22Rv1 (cell line): Measurements from ENCODE around the gene CDC42BPG.

Experiments used
- H3K27ac ChIP-seq: fragments of 450-650 bp; 2 replicates; pipeline ENCODE4 v1.5.1; 2017
- CTCF ChIP-seq: fragments of 450-650 bp; IDR thresholded peaks from 2 replicates; pipeline ENCODE4 v1.5.1; 2017; ENCODE audit warnings: mild to moderate bottlenecking
- ZFX ChIP-seq: fragments of 450-650 bp; IDR thresholded peaks from 2 replicates; pipeline ENCODE4 v1.6.1; 2017; ENCODE audit warnings: antibody characterized with exemption, borderline replicate concordance

Gene CDC42BPG

GRCh38 chr11:64869571-64870175, 25.2 kb upstream of the CDC42BPG start:
- TF ChIP-seq ZFX = no peak
- peak; percentile 12; the same call in 1 of the 2 replicates for TF ChIP-seq CTCF
- no peak overlapping the region for H3K27ac ChIP-seq

GRCh38 chr11:64868904-64869570, 24.6 kb upstream of the CDC42BPG start:
- no peak for TF ChIP-seq ZFX
- no peak for TF ChIP-seq CTCF
- no peak overlapping the region for H3K27ac ChIP-seq

DNA sequence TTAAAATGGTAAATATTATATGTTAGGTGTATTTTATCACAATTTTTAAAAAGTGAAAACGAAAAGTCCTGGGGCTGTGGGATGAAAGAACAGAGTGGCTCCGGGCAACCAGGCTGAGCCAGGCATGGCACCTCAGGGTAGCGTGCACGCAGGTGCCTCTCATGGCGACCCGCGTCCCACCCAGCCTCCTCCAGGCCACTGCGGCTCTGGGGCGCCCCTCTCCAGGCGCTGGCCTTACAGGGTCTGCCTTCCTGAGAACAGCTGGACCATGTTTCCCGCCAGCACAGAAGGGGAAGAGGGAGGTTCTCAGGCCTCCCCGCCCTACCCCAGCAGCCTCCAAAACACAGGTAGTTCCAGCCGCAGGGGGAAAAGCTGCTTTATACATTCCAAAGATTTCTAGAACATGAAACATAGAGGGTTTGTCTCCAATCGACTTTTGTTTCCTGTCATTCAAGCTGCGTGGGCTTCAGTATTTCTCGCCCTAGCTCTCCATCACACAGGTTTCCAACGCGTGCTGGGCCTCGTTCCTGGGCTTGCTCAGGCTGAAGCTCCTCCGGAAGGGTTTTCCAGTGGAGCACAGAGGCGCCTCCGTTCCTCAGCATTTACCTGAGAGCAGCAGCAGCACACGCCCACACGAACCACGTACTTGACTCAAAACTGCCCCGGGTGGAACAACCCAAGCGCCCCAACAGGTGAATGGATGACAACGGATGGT, 23.5 kb upstream of the CDC42BPG start:
- TF ChIP-seq CTCF = no peak
- TF ChIP-seq ZFX = no peak
- H3K27ac ChIP-seq = no peak overlapping the region

GRCh38 chr11:64866173-64866491, 21.7 kb upstream of the CDC42BPG start:
- H3K27ac ChIP-seq = no peak overlapping the region
- TF ChIP-seq CTCF (no peak), ZFX (no peak)

- H3K27ac ChIP-seq = no peak overlapping the region
- no peak for TF ChIP-seq ZFX
- TF ChIP-seq CTCF = no peak
These were observed 21.1 kb upstream of the CDC42BPG start for GRCh38 chr11:64865286-64866172.

DNA sequence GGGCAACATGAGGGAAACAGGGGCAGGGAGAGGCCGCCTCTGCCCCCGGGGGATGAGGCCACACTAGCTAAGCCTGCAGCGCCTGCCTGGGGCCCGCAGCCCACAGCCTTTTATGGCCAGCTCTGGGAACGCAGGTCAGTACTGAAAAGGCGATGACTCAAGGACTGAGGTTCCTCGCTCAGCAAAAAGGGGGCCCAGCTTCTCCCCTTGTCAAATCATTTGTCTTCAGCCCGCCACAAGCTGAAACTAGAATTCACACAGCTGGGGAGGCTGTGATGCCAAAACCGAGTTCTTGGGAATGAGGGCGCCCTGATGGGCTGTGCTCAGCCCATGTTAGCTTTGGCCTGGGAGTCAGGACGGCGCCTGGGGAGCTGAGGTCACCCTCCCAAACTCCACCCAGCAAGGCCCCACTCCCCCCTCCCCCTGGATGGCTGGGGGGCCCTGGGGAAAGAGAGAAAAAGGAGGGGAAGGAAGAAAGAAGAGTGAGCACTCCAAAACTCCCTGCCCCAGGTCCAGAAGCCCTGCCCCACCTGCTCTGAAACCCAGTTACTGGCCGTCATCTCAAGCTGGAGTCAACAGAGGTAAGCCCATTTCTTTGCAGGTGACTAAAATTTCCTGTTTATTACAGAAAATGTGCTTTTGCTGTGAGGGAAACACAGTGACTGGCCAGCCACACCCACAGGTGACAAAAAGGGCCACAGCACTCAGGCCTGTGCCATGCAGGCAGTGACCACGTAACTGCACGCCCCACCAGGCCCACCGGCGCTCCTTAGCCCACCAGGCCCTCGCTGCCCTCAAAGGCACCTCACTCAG, 20.2 kb upstream of the CDC42BPG start:
- TF ChIP-seq ZFX = no peak
- no peak for TF ChIP-seq CTCF
- H3K27ac ChIP-seq = no peak overlapping the region
